GM19463 (cell line): Measurements from ENCODE around the gene EPHA4.

Experiments
- ATAC-seq: cut with Tn5 transposase; IDR thresholded peaks from one replicate; pipeline ENCODE4 v1.9.1; 2021; ENCODE audit warnings: mild to moderate bottlenecking, moderate library complexity; ENCODE audit not compliant: unreplicated experiment

EPHA4 gene

GRCh38 chr2:221478485-221478863, 93.6 kb downstream of the EPHA4 start:
- no peak for ATAC-seq

- ATAC-seq: no peak
Measured at GRCh38 chr2:221477714-221478484, 94.2 kb downstream of the EPHA4 start.

GRCh38 chr2:221476195-221476594, 95.9 kb downstream of the EPHA4 start:
- ATAC-seq: no peak

DNA sequence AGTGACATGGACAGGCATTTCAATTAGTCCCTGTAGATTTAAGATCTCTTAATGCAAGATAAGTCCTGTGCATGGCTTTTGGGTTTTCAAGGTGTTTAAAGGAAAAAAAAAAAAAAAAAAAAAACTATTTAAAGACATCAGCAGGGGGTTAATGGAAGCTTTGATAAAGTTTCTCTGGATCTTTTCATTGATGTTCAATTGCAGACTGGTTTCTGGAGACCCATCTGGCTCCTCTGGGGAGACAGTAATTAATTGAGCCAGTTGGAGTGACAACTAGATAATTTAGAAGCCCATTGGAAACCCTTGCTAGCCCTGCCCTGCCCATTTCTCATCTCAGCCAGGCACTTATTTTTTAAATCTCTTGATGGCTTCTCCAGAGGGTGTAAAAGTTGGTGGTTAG, 98.7 kb downstream of the EPHA4 start:
- no peak for ATAC-seq

DNA sequence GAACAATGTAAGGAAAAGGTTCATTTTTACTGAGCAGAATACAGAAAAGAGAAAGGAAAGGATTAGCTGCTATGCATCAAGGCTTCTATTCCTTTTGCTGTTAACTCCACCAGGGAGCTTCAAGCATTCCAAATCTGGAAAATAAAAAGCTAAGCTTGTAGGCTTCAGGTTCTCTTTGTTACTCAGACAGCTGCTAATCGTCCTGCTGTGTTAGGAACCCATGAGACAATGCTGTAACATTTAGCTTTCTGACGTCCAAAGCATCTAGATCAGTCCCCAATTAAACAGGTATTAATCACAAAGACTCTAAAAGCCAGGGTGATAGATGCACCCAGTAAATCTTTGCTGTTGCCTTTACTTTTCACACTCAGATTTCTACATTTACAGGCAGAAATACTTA, 103.8 kb downstream of the EPHA4 start:
- ATAC-seq: no peak

GRCh38 chr2:221467610-221468009, 104.5 kb downstream of the EPHA4 start:
- no peak for ATAC-seq

DNA sequence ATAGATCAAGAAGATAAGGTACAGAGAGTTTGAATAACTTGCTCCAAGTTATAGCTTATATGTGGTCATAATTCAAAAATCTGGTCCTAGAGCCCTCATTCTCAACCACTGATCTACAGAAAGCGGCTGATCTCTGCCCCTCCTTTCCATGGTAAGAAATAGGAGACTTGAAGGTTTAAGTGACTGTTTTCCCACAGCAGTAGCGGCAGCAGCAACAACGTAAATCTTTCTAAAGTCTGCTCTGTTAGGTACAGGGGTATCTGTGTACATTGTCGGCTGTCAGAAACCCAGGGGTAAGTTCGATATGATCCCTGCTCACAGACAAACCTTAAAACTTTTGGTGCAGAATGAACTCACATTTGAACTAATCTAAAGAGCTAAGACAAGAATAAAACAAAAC, 105.4 kb downstream of the EPHA4 start:
- no peak for ATAC-seq

DNA sequence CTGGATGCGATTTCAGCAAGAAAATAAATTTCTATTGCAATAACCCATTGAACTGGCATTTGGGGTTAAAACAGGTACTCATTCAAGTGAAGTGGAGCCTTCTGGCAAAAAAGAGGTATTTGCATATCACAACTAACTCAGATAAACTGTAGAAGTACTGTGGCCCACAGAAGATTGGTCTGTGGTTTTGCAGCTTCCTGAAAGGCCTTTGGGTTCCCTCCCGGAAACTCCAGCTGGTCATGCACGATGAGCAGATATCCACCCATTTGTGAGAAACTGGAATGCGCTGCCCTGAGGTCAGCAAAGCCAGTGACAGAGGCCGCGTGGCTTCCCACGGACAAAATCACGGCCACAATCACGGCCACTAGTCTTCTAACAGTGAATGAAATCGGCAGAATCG, 106.3 kb downstream of the EPHA4 start:
- no peak for ATAC-seq

- ATAC-seq: no peak
Measured at GRCh38 chr2:221464971-221465370, 107.1 kb downstream of the EPHA4 start.

GRCh38 chr2:221463241-221463896, 108.7 kb downstream of the EPHA4 start:
- ATAC-seq: no peak

GRCh38 chr2:221461901-221462300, 110.2 kb downstream of the EPHA4 start:
- ATAC-seq: no peak

GRCh38 chr2:221460136-221460535, 112.0 kb downstream of the EPHA4 start:
- no peak for ATAC-seq

- ATAC-seq: no peak
Measured at GRCh38 chr2:221458578-221458977, 113.5 kb downstream of the EPHA4 start.

DNA sequence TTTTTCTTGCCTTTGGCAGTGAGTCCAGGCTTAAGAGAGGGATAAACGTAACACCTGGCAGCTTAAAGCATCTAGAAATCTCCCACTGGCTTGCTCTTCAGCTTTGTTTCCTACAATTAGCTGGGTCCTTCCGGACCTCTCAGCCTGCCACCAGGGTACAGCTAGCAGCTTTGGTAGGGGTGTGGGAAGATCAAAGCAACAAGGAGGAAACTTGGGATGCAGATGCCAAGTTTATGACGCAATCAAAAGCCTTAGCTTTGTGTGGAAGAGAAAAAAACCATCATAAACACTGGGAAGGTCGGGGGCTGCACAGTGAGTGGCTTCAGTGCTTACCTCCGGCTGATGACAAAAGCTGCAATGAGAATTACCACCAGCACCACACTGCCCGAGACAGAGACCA, 116.9 kb downstream of the EPHA4 start:
- no peak for ATAC-seq

- ATAC-seq: no peak
Measured at GRCh38 chr2:221454459-221455105, 117.5 kb downstream of the EPHA4 start.

DNA sequence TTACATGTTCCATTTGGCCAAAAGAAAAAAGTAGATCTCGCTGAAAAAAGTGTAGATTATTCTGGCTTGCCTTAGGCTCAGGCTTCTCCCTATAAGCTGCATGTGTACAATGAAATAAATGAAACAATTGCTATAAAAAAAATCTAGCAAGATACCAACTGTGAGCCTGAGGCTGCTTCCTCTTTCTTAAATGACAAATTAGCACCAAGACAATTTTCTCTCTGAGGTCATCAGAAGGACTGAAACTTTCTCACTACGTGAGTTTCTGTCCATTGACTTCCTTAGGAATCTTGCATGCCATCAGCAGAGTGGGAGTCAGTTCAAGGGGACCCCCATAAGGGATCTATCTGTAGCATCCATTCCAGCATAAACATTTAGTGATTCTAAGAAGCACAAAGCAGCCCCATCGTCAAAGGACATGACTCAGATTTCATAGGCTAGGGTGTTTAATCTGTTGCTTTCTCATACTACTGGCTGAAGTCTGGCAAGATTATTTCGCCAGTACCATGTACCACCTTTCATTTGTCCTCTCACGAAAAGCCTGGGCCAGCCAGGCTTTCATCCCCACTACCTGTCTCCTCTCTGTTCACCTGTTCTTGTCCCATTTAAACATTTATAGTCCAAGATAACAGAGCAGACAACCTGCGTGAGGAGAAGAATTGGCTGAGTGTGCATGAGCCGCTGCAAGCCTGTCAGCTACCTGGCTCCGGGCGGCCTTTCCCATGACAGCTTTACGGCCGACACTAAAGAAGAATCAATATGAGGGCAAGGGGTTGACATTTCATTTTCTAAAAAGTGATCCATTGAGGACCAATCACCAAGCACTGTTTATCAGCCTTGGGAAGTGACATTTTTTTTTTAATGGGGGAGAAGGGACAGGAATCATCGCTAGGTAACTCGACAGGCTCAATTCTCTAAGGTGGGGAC, 120.0 kb downstream of the EPHA4 start:
- no peak for ATAC-seq

DNA sequence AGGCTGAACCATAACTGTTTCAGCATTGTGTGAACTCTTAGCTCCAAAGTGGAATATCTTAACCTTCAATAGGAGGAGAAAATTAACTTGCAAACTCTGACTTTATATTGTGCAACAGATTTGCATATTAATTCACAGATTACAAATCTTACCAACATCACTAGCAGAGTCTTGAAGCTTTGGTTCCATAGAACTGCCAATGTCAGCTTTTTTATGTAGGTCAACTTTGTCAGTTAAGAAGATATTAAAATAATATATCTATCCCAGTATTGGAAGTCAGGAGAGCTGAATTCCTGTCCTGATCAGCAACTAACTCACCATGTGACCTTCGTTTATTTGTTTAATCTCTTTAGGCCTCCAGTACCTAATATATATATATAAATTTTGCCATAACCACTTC, 121.8 kb downstream of the EPHA4 start:
- no peak for ATAC-seq

GRCh38 chr2:221449406-221449805, 122.7 kb downstream of the EPHA4 start:
- no peak for ATAC-seq

DNA sequence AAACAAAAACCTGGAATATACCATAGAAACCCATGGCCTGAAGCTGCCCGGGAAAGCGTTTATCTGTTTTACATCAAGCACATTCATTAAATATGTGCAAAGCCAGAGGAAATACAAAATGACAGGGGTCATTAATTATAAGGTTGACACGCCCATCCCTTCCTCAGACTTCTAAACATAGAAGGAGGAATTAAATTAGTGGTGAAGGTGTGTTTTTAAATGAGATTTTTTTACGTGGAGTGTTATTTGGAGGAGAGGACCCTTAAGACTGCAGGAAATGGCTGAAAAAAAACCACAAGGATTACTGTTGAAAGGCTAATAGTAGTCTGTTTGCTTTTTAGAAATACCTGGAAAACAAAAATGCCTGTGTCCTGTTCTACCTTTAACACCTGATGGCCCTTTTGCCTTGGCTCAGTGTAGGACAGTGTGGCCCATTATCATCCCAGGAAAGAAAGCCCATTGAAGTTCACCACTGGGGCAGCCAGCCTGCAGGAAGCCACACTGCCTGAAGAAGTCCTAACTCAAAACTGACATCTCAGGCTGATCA, 123.2 kb downstream of the EPHA4 start:
- ATAC-seq: no peak

GRCh38 chr2:221448057-221448843, 123.9 kb downstream of the EPHA4 start:
- no peak for ATAC-seq
